Bronchial epithelial cell (primary cell): ENCODE data around the gene ASB16. TPM values are rescaled to one million over a fixed set of nuclear protein-coding genes. Genes with fewer than 3 reads are reported as not detected.
A peak's percentile ranks its signal among the peaks of the same experiment; 100 is the strongest.

ENCODE experiments used
- DNase-seq: peaks from one replicate; pipeline ENCODE4 v3.0.0-alpha.2; 2010; ENCODE audit warnings: low read depth
- FAIRE-seq: peaks from 2 replicates; lab custom pipeline; 2011; peaks lifted over from hg19 to GRCh38; lab: Jason Lieb, UNC
- H3K27me3 ChIP-seq: 2 replicates; pipeline ENCODE4 v1.5.1; 2011; ENCODE audit warnings: low read length; ENCODE audit not compliant: control insufficient read depth, insufficient read depth
- H3K36me3 ChIP-seq: 2 replicates; pipeline ENCODE4 v1.5.1; 2011; ENCODE audit warnings: low read length; ENCODE audit not compliant: control insufficient read depth, insufficient read depth
- H3K4me3 ChIP-seq: 2 replicates; pipeline ENCODE4 v1.5.1; 2011; ENCODE audit warnings: mild to moderate bottlenecking, low read depth, low read length, control low read depth
- CTCF ChIP-seq: IDR thresholded peaks from 2 replicates; pipeline ENCODE4 v1.5.1; 2011; ENCODE audit warnings: mild to moderate bottlenecking, moderate library complexity, low read length, control low read depth, inconsistent platforms; ENCODE audit not compliant: insufficient read depth, severe bottlenecking
- total RNA-seq: library from RNA; depleted of rRNA; stranded (reverse); fragments of >200 nt; gene quantifications from 2 replicates; pipeline ENCODE4 v1.2.1, GENCODE V29; 2014

Gene ASB16
- total RNA-seq, 1 donor from 2014 or later, result not detected

GRCh38 chr17:44217738-44218343 is 47.3 kb downstream of the ASB16 start:
- Histone ChIP-seq H3K4me3 (peak overlapping the region; percentile 84), H3K36me3 (peaks cover 25% of the 10 kb centered on the region), H3K27me3 (no peaks in the 10 kb centered on the region)
- FAIRE-seq (no peak), DNase-seq (no peak)
- TF ChIP-seq CTCF, result no peak

GRCh38 chr17:44218344-44219107 is 48.0 kb downstream of the ASB16 start:
- DNase-seq (peak; percentile 54), FAIRE-seq (no peak)
- H3K4me3 ChIP-seq, result peak overlapping the region; percentile 84
- TF ChIP-seq CTCF, result peak; percentile 53
- no peaks in the 10 kb centered on the region for H3K27me3 ChIP-seq
- peaks cover 25% of the 10 kb centered on the region for H3K36me3 ChIP-seq

- Histone ChIP-seq H3K4me3 (peak overlapping the region; percentile 84), H3K27me3 (no peaks in the 10 kb centered on the region), H3K36me3 (peaks cover 25% of the 10 kb centered on the region)
- TF ChIP-seq CTCF, result peak; percentile 55
- peak; percentile 34 for DNase-seq
- no peak for FAIRE-seq
These were observed 48.7 kb downstream of the ASB16 start for GRCh38 chr17:44219108-44219615.

GRCh38 chr17:44219616-44220212 is 49.2 kb downstream of the ASB16 start, which contains the start of gene UBTF:
TSS of gene UBTF (minus strand) at chr17:44219675. CDS start at chr17:44218229, 1,446 bp downstream.
- TF ChIP-seq CTCF, result no peak
- Histone ChIP-seq H3K4me3 (peak within 1 kb of the TSS; percentile 84), H3K27me3 (no peaks in the 10 kb centered on the region), H3K36me3 (peaks cover 23% of the 10 kb centered on the region)
- FAIRE-seq (no peak), DNase-seq (no peak)

GRCh38 chr17:44220213-44221083 is 49.9 kb downstream of the ASB16 start:
- no peak for TF ChIP-seq CTCF
- Histone ChIP-seq H3K4me3 (peak overlapping the region; percentile 84), H3K27me3 (no peaks in the 10 kb centered on the region), H3K36me3 (peaks cover 18% of the 10 kb centered on the region)
- DNase-seq (no peak), FAIRE-seq (no peak)
